ENCODE results near the gene TUBA4A. TPM values are rescaled to one million over a fixed set of nuclear protein-coding genes. Genes with fewer than 3 reads are reported as not detected.

The TUBA4A gene
- total and polyA plus RNA-seq, 2 of the 8 experiments (the other 6 are each of a cell fraction or from before 2014, with no cell fraction given): 67.3 to 172 TPM

DNA sequence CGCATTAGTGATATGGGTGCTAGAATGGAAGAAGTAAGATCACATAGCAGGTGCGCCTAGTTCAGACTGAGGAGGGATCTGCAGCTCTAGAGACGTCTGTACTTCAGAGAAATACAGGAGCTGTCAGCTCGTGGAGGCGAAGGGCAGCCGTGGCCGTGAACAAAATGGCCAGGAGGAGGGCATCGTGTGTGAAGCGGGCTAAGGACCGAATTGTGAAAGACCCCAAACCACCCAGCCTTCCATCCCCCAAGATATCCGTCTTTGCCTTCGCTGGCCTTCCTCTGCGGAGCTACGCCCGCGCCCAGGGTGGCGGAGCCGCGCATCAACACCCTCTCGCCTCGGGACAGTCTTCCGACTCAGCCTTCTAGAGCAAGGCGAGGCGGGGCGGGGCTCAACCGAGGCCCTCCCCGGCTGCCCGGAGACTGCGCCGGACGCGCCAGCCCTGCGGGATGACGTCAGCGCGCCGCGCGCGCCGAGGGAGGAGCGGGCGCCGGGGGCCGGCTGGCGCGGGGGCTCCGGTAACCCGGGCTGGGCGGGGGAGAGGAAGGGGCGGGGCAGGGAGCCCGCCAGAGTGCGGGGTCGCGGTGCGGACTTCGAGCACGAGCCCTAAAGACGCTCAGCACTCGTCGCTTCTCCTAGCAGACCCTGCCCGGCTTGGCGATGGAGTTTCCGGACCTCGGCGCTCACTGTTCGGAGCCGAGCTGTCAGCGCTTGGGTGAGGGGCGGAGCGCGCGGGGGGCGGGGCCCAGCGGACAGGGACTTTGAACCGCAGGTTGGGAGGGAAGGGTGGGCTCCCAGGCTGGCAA, 47.2 kb downstream of the TUBA4A start, which contains the start of gene ZFAND2B (continued):
- TF ChIP-seq RNF2 (IDR thresholded peaks at IDR 0.05; ENCODE audit: borderline replicate concordance, low read depth, low read length, missing control alignments, poor library complexity, severe bottlenecking): no peak

Data from H1 (cell line).